Activated CD8-positive, alpha-beta T cell treated with anti-CD3 and anti-CD28 coated beads for 36 hours (primary cell): ENCODE results near the gene DSEL. TPM values are rescaled to one million over a fixed set of nuclear protein-coding genes. Genes with fewer than 3 reads are reported as not detected.

Experiments used
- ATAC-seq: fragments of 200-7000 bp; cut with Tn5 transposase; one replicate; pipeline ENCODE4 v1.10.0; 2021; ENCODE audit warnings: mild to moderate bottlenecking, moderate library complexity
- CTCF ChIA-PET: fragments of 350-600 bp; sonication (Branson Sonifier 250); formaldehyde crosslinking; loops from one replicate; lab custom pipeline; 2021; ENCODE audit warnings: antibody characterized with exemption; lab: Charles Lee
- POLR2A ChIA-PET: fragments of 350-600 bp; sonication (Branson Sonifier 250); formaldehyde crosslinking; loops from one replicate; lab custom pipeline; 2021; ENCODE audit warnings: antibody characterized with exemption; lab: Charles Lee
- DNase-seq: peaks from one replicate; pipeline ENCODE4 v3.0.0-alpha.2; 2020
- H3K27ac Mint-ChIP-seq: one replicate; pipeline ENCODE4 v1.8.0; 2021; ENCODE audit warnings: mild to moderate bottlenecking, mixed read lengths
- H3K27me3 Mint-ChIP-seq: one replicate; pipeline ENCODE4 v1.8.0; 2021; ENCODE audit warnings: mixed read lengths
- H3K36me3 Mint-ChIP-seq: one replicate; pipeline ENCODE4 v1.8.0; 2021; ENCODE audit warnings: low read depth, mixed read lengths
- H3K4me1 Mint-ChIP-seq: one replicate; pipeline ENCODE4 v1.8.0; 2021; ENCODE audit warnings: low read depth, mixed read lengths
- H3K4me3 Mint-ChIP-seq: one replicate; pipeline ENCODE4 v1.8.0; 2021; ENCODE audit warnings: mild to moderate bottlenecking, moderate library complexity, mixed read lengths
- H3K9me3 Mint-ChIP-seq: one replicate; pipeline ENCODE4 v1.8.0; 2021; ENCODE audit warnings: mixed read lengths
- CTCF ChIP-seq: fragments of 200-600 bp; IDR thresholded peaks from one replicate; pipeline ENCODE4 v1.8.0; 2022; ENCODE audit warnings: antibody characterized with exemption, mild to moderate bottlenecking
- intact Hi-C: fragments of 100-400 bp; cut with micrococcal nuclease; formaldehyde crosslinking; loops from one replicate; pipeline ENCODE4 v1.10.0; 2022
- total RNA-seq, 2 experiments: library from RNA; stranded (reverse); gene quantifications; one replicate each; pipeline ENCODE4 v1.2.3, GENCODE V29; 2021

The DSEL gene
- total RNA-seq, 2 experiments from 2014 or later, result 0.09 to 0.13 TPM

- Mint-ChIP-seq H3K36me3 (no peaks in the 10 kb centered on the region), H3K4me1 (peaks cover 7% of the 10 kb centered on the region), H3K9me3 (no peaks in the 10 kb centered on the region), H3K27me3 (no peaks in the 10 kb centered on the region), H3K27ac (no peak overlapping the region), H3K4me3 (no peak overlapping the region)
- no peak for DNase-seq
- POLR2A ChIA-PET, result no interaction called here
- no peak for TF ChIP-seq CTCF
- intact Hi-C loops, result no loop called here
- ATAC-seq, result no peak
- CTCF ChIA-PET, result no interaction called here
Observed at GRCh38 chr18:67464499-67464898, 52.0 kb downstream of the DSEL start.

GRCh38 chr18:67463829-67464228 is 52.7 kb downstream of the DSEL start:
- no peak for TF ChIP-seq CTCF
- no peak overlapping the region for H3K27ac Mint-ChIP-seq
- H3K9me3 Mint-ChIP-seq, result no peaks in the 10 kb centered on the region
- DNase-seq, result no peak
- ATAC-seq, result no peak
- intact Hi-C loops, result no loop called here
- H3K27me3 Mint-ChIP-seq, result no peaks in the 10 kb centered on the region
- ChIA-PET CTCF (no interaction called here), POLR2A (no interaction called here)
- H3K4me3 Mint-ChIP-seq, result no peak overlapping the region
- no peaks in the 10 kb centered on the region for H3K36me3 Mint-ChIP-seq
- H3K4me1 Mint-ChIP-seq, result peaks cover 7% of the 10 kb centered on the region

- Mint-ChIP-seq H3K36me3 (no peaks in the 10 kb centered on the region), H3K4me3 (no peak overlapping the region)
- no peak for ATAC-seq
Observed at GRCh38 chr18:67456711-67457110, 59.8 kb downstream of the DSEL start.

More at GRCh38 chr18:67456711-67457110, 59.8 kb downstream of the DSEL start:
- no peak for TF ChIP-seq CTCF
- H3K4me1 Mint-ChIP-seq, result peaks cover 9% of the 10 kb centered on the region
- ChIA-PET POLR2A (no interaction called here), CTCF (no interaction called here)
- intact Hi-C loops, result no loop called here
- no peaks in the 10 kb centered on the region for H3K9me3 Mint-ChIP-seq
- no peak for DNase-seq
- no peaks in the 10 kb centered on the region for H3K27me3 Mint-ChIP-seq
- H3K27ac Mint-ChIP-seq, result no peak overlapping the region
